HepG2 (cell line): Measurements from ENCODE around the gene CKS2. TPM values are rescaled to one million over a fixed set of nuclear protein-coding genes. Genes with fewer than 3 reads are reported as not detected.

Experiments
- ATF7 ChIP-seq, 2 experiments: fragments of 450-650 bp in 1 of 2; sonication (generic) in 1 of 2; formaldehyde crosslinking in 1 of 2; IDR thresholded peaks; 2 replicates each; pipeline versions ENCODE4 v1.4.0 to v1.6.1; 2016 to 2020; ENCODE audit warnings: antibody characterized with exemption in 1 of 2, mild to moderate bottlenecking in 1 of 2, missing genetic modification reagents in 1 of 2
- DMAP1 ChIP-seq: IDR thresholded peaks from 2 replicates; pipeline ENCODE4 v1.6.1; 2016
- HHEX ChIP-seq: IDR thresholded peaks from 2 replicates; pipeline ENCODE4 v1.6.1; 2016; ENCODE audit warnings: control low read depth
- SMAD9 ChIP-seq: sonication (generic); formaldehyde crosslinking; IDR thresholded peaks from 2 replicates; pipeline ENCODE4 v1.5.1; 2020; ENCODE audit warnings: mild to moderate bottlenecking, missing genetic modification reagents
- SRSF4 ChIP-seq: fragments of 200-400 bp; formaldehyde crosslinking; IDR thresholded peaks from one replicate; pipeline ENCODE4 v1.6.1; 2018; ENCODE audit warnings: mild to moderate bottlenecking, low read depth, low read length, moderate library complexity; ENCODE audit not compliant: poor library complexity, severe bottlenecking
- TCF7 ChIP-seq: sonication (generic); IDR thresholded peaks from 2 replicates; pipeline ENCODE4 v1.6.1; 2016; ENCODE audit warnings: antibody characterized with exemption, low read depth
- ZNF234 ChIP-seq: sonication (generic); formaldehyde crosslinking; conservative IDR thresholded peaks from 2 replicates; pipeline ENCODE4 v1.5.1; 2020; ENCODE audit warnings: mild to moderate bottlenecking, missing genetic modification reagents
- ZNF337 ChIP-seq: sonication (generic); formaldehyde crosslinking; IDR thresholded peaks from 2 replicates; pipeline ENCODE4 v1.5.1; 2020; ENCODE audit warnings: missing genetic modification reagents, low read depth, mild to moderate bottlenecking, borderline replicate concordance
- ZNF446 ChIP-seq: sonication (generic); formaldehyde crosslinking; IDR thresholded peaks from 2 replicates; pipeline ENCODE4 v1.5.0; 2020; ENCODE audit warnings: mild to moderate bottlenecking, missing genetic modification reagents
- ZNF543 ChIP-seq: sonication (generic); formaldehyde crosslinking; IDR thresholded peaks from 2 replicates; pipeline ENCODE4 v1.4.0; 2020; ENCODE audit warnings: mild to moderate bottlenecking, missing genetic modification reagents
- ZNF724P ChIP-seq: sonication (generic); formaldehyde crosslinking; IDR thresholded peaks from 2 replicates; pipeline ENCODE4 v1.8.0; 2022; ENCODE audit warnings: missing genetic modification reagents, borderline replicate concordance
- polyA plus RNA-seq, 8 experiments: library from polyadenylated mRNA; depleted of rRNA in 3 of 8; stranded (reverse) in 7 of 8; unstranded in 1 of 8; fragments of >200 nt; fragmentation: Illumina TruSeq in 4 of 8; extraction: Trizol in 4 of 8; gene quantifications; 2 replicates each; pipeline versions ENCODE4 v1.2.1 to v1.2.3, GENCODE V29; 2011 to 2016; ENCODE audit warnings: low read depth in 4 of 8, missing spikeins in 1 of 8, mixed read lengths in 1 of 8; ENCODE audit not compliant: insufficient read depth in 1 of 8
- total RNA-seq, 5 experiments: library from RNA; depleted of rRNA; stranded (reverse); fragments of >200 nt; fragmentation: Illumina TruSeq; extraction: Trizol; gene quantifications; 2 replicates each; pipeline ENCODE4 v1.2.3, GENCODE V29; 2016; ENCODE audit warnings: low read depth in 1 of 5
- TF ChIP-seq, protein P1 (sequence below), 2 experiments: sonication (generic) in 1 of 2; formaldehyde crosslinking in 1 of 2; IDR thresholded peaks; 2 replicates each; pipeline versions ENCODE4 v1.6.1 to v1.9.0; 2014 to 2022; ENCODE audit warnings: antibody characterized with exemption in 1 of 2, borderline replicate concordance in 1 of 2, inconsistent platforms in 1 of 2, low read depth in 1 of 2, missing genetic modification reagents in 1 of 2
- TF ChIP-seq, protein P2 (sequence below): sonication (generic); formaldehyde crosslinking; IDR thresholded peaks from 2 replicates; pipeline ENCODE4 v1.5.0; 2020; ENCODE audit warnings: mild to moderate bottlenecking, missing genetic modification reagents, borderline replicate concordance

Gene CKS2
- total and polyA plus RNA-seq, 2 of the 13 experiments (the other 11 are each of a cell fraction or from before 2014, with no cell fraction given), result 251 to 317 TPM

DNA sequence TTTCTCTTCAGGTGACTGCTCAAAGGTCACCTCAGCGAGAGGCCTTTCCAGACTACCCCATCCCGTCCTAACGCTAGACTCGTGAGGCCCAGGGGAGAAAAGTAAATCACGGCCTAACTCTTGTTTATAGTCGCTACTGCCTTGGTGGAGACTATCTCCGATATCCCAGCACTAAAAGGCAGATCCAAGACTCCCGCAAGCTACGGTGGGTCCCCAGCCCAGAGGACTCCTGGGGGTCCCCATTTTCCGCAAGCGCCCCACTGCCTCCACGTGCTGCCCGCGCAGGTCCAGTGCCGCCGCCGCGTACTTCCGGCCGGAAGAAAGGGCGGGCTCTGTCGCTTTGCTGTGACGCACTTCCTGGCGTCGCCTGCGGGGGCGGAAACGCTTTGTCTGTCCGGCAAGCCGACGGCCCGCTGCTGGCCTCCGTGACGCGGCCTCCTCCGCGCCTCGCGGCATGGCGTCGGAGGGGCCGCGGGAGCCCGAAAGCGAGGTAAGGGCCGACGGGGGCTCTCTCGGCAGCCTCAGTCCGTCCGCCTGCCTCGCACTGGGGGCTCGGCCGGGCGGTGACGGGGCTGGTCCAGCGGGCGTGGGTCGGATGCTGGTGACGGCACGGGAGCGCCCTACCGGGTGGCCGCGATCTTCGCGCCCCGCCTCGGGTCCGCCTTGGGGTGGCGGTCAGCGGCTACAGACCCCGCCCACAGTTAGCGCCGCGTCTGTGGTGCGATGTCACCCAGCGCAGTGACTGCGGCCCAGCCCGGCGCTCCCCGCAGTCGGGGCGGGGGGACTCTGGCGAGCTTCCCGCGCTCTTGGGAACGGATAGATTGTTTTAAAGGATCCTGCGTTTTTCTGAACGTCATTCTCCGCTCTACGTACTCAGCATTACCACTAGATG is 7.4 kb downstream of the CKS2 start, which contains the start of gene SECISBP2 (continued):
- TF ChIP-seq, protein P1, sequence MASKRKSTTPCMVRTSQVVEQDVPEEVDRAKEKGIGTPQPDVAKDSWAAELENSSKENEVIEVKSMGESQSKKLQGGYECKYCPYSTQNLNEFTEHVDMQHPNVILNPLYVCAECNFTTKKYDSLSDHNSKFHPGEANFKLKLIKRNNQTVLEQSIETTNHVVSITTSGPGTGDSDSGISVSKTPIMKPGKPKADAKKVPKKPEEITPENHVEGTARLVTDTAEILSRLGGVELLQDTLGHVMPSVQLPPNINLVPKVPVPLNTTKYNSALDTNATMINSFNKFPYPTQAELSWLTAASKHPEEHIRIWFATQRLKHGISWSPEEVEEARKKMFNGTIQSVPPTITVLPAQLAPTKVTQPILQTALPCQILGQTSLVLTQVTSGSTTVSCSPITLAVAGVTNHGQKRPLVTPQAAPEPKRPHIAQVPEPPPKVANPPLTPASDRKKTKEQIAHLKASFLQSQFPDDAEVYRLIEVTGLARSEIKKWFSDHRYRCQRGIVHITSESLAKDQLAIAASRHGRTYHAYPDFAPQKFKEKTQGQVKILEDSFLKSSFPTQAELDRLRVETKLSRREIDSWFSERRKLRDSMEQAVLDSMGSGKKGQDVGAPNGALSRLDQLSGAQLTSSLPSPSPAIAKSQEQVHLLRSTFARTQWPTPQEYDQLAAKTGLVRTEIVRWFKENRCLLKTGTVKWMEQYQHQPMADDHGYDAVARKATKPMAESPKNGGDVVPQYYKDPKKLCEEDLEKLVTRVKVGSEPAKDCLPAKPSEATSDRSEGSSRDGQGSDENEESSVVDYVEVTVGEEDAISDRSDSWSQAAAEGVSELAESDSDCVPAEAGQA (IDR thresholded peaks at IDR 0.05; ENCODE audit: low read depth), result peak; percentile 94
- TF ChIP-seq, protein P1 (CRISPR knock-in tag; IDR thresholded peaks at IDR 0.05; ENCODE audit: borderline replicate concordance), result no peak
- TF ChIP-seq SRSF4, result no peak
- TF ChIP-seq DMAP1, result peak; percentile 100
- TF ChIP-seq ATF7 (IDR thresholded peaks at IDR 0.05), result no peak; the same call in 1 of the 2 replicates
- 0 out of 2 replicates have a peak, but pooled peaks have one; percentile 14 for TF ChIP-seq ATF7 (CRISPR knock-in tag; IDR thresholded peaks at IDR 0.05)
- peak; percentile 17; the same call in 1 of the 2 replicates for TF ChIP-seq TCF7
- TF ChIP-seq ZNF543, result peak; percentile 71; the same call in 1 of the 2 replicates
- no peak; the same call in 1 of the 2 replicates for TF ChIP-seq ZNF234 (CRISPR knock-in tag)
- no peak for TF ChIP-seq HHEX
- no peak for TF ChIP-seq SMAD9 (CRISPR knock-in tag)
- TF ChIP-seq ZNF724P (CRISPR knock-in tag), result peak; percentile 95
- TF ChIP-seq, protein P2, sequence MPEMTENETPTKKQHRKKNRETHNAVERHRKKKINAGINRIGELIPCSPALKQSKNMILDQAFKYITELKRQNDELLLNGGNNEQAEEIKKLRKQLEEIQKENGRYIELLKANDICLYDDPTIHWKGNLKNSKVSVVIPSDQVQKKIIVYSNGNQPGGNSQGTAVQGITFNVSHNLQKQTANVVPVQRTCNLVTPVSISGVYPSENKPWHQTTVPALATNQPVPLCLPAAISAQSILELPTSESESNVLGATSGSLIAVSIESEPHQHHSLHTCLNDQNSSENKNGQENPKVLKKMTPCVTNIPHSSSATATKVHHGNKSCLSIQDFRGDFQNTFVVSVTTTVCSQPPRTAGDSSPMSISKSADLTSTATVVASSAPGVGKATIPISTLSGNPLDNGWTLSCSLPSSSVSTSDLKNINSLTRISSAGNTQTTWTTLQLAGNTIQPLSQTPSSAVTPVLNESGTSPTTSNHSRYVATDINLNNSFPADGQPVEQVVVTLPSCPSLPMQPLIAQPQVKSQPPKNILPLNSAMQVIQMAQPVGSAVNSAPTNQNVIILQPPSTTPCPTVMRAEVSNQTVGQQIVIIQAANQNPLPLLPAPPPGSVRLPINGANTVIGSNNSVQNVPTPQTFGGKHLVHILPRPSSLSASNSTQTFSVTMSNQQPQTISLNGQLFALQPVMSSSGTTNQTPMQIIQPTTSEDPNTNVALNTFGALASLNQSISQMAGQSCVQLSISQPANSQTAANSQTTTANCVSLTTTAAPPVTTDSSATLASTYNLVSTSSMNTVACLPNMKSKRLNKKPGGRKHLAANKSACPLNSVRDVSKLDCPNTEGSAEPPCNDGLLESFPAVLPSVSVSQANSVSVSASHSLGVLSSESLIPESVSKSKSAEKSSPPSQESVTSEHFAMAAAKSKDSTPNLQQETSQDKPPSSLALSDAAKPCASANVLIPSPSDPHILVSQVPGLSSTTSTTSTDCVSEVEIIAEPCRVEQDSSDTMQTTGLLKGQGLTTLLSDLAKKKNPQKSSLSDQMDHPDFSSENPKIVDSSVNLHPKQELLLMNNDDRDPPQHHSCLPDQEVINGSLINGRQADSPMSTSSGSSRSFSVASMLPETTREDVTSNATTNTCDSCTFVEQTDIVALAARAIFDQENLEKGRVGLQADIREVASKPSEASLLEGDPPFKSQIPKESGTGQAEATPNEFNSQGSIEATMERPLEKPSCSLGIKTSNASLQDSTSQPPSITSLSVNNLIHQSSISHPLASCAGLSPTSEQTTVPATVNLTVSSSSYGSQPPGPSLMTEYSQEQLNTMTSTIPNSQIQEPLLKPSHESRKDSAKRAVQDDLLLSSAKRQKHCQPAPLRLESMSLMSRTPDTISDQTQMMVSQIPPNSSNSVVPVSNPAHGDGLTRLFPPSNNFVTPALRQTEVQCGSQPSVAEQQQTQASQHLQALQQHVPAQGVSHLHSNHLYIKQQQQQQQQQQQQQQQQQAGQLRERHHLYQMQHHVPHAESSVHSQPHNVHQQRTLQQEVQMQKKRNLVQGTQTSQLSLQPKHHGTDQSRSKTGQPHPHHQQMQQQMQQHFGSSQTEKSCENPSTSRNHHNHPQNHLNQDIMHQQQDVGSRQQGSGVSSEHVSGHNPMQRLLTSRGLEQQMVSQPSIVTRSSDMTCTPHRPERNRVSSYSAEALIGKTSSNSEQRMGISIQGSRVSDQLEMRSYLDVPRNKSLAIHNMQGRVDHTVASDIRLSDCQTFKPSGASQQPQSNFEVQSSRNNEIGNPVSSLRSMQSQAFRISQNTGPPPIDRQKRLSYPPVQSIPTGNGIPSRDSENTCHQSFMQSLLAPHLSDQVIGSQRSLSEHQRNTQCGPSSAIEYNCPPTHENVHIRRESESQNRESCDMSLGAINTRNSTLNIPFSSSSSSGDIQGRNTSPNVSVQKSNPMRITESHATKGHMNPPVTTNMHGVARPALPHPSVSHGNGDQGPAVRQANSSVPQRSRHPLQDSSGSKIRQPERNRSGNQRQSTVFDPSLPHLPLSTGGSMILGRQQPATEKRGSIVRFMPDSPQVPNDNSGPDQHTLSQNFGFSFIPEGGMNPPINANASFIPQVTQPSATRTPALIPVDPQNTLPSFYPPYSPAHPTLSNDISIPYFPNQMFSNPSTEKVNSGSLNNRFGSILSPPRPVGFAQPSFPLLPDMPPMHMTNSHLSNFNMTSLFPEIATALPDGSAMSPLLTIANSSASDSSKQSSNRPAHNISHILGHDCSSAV, result no peak; the same call in 1 of the 2 replicates
- TF ChIP-seq ZNF337 (CRISPR knock-in tag), result peak; percentile 74
- peak; percentile 83; the same call in 1 of the 2 replicates for TF ChIP-seq ZNF446 (CRISPR knock-in tag)
